ENCODE measurements around the gene EHBP1L1.
A peak's percentile ranks its signal among the peaks of the same experiment; 100 is the strongest.

The EHBP1L1 gene

DNA sequence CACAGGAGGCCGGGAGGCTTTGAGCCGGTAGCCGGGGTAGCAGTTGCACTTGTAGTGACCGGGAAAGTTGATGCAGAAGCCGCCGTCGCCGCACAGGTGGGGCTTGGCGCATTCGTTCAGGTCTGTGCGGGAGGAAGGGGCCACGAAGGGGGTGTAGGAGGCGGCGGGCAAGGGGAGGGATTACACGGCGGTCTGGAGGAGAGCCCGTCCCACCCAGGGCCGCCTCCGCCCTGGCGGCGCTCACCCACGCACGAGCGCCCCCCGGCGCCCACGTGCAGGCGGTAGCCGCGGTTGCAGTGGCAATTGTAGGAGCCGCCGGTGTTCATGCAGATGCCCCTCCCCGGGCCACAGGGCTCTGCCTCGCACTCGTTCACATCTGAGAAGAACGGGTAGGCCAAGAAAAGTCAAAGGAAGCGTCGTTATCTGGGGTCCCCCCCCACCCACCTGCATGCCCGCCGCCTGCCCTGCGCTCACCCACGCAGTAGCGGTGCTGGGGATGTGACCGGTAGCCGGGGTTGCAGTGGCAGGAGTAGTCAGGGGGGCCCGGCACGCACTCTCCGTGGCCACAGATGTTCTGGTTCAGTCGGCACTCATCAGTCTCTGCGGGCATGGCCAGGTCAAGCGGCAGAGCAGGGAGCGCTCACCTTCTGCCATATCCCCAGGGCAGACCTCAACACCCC lies 28.3 kb upstream of the EHBP1L1 start:
- DNase-seq = no peak

DNA sequence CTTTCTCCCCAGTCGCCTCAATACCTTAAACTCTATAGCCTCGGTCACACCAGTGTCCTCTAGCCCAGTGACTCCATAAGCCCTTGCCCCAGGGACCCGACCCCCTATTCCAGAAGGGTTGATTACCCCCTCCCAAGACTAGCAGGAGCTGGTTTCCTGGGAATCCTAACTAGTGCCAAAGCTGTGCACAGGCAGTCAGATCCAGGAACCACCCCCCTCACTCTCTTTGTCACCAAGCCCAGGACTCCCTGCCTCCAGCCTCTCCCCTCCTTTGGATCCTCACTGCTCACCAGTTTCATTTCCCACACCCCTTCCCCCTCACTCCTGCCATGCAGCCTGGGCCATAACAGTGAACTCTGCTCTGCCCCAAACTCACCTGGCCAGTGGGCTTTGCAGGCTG lies 27.5 kb upstream of the EHBP1L1 start:
- peak; percentile 20 for DNase-seq

DNA sequence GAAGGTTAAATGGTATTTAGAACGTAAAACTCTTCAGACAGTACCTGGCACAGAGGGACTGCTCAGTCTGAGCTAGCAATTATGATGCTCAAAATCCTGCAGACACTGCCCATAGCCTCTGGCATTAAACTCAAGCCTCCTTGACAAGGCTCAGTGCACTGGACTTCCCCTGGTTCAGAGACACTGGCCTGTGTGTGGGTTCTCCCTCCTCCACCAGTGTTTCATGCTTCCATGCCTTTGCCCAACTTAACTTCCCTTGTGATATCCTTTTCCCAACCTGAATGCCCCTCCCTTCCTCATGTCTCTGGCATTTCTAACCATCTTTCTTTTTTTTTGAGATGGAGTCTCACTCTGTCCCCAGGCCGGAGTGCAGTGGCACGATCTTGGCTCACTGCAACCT lies 26.8 kb upstream of the EHBP1L1 start:
- DNase-seq = peak; percentile 30

DNA sequence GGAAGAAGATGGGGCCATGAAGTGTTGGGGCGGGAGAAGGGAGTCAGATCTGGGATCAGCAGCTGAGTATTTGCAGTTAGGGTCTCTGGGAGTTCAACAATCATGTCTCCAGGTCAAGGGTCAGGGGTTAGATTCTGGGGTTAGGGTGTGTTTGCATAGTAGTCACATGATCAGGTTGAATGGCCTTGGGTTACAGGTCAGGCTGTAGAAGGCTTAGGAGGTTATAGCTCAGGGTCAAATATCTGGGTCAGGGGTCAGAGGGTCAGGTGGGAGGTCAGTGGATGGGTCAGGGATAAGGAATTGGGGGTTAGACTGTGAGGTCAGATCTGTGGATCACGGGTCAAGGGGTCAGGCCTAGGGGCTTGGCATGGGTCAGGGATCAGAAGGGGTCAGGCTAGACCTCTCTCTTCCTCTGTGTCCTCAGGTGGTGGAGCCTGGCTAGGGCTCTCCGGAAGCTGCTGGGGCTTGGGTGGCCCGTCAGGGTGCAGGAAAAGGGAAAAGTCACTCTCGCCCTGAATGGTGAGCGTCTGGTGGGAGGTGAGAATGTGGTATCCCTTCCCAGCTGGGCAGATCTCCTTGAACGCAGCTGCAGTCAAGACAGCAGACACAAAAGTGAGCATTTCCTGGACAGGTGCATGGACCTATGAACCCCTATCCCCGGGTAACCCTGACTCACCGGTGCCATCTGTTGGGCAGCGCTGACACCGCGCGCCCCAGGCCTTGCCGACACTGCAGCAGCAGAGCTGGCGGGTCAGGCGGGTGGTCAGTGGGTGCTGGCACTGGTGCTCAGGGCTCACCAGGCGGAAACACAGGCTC lies 24.1 kb upstream of the EHBP1L1 start:
- peak; percentile 40 for DNase-seq

DNA sequence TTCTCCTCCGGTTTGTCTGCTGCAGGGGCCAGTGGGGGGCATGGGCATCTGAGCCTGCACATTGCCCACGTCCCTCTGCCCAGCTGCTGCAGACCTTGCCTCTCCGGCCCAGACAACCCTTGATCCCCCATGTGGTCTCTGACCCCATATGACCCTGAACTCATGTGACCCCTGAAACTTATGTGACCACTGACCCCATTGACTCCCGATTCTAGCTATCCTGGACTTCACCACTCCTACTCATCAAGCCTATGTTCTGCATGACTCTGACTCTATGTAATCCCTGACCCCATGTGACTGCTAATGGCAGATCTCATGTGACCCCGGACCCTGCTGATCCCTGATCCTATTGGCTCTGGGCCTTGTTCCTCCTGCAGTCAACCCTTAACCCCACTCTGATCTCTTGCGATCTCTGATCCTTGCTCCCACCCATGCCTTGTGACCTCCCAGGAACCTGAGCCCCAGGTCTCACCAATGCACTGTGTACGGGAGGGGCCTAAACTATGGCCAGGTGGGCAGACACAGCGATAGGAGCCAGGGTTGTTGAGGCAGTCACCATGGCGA lies 23.4 kb upstream of the EHBP1L1 start:
- peak; percentile 84 for DNase-seq

DNA sequence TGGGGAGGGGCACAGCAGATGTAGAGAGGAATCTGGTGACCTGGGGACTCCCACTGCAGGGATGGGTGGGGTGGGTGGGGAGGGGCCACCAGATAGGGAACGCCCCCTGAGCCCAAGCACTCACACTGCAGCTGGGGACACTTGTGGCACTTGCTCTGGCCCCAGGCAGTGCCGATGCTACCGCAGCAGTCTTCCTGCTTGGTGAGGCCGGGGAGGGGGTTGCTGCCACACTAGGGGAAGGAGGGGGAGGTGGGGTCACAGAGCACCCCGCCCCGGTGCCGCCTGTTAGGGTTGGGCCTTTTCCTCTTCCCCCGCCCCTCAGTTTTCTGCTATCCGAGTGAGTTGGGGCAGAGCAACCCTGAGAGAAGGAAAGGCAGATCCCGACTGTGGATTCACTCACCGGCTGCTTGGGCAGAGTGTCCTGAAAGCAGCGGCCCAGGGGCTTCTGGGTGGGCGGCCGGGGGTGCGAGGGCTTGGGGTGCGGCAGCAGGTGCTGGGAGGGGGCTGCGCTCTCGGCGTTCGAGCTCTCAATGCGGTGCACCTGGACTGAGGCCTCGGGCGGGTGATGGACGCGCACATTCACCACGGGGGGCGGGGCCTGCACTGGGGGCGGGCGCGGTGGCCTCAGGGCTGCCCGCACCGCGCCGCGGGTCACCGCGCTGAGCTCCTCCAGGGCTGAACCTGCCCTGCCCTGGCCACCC lies 22.4 kb upstream of the EHBP1L1 start:
- peak; percentile 49 for DNase-seq

DNA sequence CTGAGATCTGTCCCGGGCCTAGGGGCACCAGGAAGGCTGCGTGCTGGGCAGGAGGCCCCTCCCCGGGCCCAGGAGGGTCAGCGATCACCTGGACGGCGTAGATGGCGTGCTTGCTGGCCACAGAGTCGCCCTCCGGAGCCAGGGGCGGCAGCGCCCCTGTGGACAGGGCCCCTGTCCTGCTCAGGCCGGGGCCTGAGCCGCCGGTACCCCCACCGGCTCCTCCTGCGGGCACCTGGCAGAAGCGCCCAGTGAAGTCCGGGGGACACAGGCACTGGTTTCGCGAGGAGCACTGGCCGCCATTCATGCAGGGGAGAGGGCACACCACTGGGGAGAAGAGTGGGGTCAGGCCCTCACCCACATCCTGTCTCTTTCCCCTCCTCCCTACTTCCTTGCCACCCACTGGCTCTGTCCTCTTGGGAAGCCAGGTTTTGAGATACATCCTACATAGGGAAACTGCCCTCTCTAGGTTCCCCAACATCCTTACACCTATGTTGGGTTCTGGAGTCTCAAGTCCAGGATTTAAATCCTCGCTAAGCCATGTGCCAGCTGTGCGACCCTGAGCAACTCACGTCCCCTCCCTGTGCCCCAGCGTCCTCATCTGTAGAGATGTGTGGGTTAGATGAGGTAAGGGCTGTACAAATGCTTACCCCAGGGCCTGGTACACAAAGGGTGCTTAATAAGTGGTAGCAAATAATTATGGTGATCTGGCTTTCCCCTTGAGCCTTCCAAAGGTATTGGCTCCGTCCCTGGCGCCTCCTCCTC lies 21.6 kb upstream of the EHBP1L1 start:
- no peak for DNase-seq

DNA sequence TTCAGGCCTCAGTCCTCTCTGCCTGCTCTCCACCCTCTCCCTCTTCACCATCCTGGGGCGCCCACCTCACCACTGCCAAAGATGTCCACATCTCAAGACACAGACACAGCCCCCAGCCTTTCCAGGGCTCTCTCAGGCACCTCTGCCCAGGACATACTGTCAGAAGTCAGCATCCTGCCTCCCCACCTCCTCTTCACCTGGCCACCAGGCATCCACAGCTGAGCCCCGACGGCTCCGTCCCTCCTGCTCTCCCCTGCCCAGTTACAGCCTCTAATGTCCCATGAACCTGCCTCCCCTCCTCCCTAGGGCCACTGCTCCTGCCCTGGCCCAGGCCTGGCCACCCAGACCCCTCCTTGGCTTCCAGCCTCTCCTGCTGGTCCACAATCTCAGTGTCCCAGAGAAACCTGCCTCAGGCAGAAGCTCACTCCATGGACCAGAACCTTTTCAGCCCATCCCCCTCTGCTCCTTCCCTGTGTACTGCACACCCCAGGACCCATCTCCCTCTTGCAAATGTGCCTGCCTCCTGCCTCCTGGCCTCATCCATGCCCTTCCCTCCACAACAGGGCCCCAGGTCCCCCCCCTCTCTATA lies 20.9 kb upstream of the EHBP1L1 start:
- no peak for DNase-seq

DNA sequence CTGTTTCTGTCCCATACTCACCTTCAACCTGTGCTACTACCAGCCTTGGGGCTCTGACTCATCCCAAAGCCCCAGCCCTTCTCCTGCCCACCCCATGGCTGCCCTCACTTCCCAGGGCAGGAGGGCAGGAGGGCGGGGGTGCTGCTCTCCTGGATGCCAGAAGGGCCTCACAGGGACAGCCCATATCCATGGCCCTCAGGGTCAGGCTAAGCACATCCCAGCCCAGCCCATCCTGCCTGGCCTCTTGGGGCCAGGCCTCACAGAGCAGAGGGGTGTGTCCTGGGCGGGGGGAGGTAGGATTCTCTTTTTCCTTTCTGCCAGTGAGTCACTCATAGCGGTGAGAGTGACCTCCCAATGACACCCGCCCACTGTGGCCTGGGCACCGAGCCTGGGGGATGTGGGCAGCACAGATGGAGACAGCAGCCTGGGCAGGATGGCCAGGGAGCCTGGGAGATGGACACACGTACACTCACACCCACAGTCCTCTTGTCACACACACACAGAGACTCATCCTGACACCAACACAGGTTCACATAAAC lies 20.1 kb upstream of the EHBP1L1 start:
- peak; percentile 58 for DNase-seq

DNA sequence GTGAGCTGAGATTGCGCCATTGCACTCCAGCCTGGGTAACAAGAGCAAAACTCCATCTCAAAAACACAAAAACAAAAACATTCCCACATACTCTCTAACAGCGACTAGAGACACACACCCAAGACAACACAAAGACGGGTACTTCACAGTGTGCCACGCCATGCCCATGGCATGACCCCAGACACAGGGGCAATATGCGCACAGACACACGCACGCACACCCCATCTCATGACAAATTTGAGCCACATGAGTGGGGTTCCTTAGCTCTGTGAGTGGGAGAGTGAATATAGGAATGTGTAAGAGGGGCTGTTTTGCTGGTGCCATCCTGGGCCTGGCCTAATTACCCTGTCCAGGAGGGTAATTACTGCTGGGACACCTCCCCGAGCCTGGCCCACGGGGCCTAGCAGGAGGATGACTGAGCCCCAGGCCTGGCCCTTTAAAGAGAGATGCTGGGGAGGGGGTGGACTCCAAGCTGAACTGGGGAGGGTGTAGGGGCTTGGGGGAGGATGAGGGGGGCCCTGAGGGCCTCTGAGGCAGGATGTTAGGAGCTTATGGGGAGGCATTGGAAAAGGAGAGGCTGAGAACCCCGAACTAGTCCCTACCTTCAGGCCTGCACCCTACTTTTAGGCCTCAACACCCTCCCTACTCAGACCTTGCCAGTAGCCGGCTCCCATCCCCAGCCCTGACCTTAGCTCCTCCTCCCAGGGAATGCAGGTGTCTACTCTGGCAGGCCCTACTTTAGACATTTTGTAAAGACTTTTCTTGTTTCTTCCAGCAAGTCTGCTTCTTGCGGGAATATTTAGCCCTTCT lies 19.2 kb upstream of the EHBP1L1 start:
- no peak for DNase-seq

DNA sequence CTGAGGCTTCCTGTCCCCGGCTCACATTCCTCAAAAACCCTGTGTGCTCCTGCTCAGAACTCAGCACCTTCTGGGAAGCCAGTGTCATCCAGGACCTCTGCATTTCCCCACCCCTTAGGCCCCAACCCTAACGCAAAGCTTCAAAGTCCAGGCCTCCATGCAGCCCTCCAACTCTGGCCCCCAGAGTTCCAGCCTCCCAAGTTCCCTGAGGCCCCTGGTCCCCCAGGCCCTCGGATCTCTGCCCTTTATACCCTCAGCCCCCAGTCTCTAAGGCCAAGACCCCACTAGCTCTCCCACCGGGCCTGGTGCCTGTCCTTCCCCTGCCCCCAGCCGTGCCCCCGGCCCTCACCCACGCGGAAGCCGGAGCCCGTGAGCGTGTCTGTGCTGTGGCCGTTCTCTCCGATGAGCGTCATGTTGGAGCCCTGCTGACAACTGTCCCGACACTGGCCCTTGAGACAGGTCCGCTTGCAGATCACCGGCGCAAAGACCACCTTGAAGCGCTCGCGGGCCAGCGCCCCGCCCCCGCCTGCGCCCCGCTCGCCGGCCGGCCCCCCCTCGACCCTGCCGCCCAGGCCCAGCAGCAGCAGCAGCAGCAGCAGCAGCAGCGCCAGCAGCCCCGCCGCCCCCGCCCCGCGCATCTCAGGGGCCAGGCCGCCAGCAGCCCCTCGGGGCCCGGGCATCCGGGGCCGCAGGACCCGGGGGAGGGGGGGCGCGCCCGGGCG lies 18.4 kb upstream of the EHBP1L1 start:
- DNase-seq = no peak

DNA sequence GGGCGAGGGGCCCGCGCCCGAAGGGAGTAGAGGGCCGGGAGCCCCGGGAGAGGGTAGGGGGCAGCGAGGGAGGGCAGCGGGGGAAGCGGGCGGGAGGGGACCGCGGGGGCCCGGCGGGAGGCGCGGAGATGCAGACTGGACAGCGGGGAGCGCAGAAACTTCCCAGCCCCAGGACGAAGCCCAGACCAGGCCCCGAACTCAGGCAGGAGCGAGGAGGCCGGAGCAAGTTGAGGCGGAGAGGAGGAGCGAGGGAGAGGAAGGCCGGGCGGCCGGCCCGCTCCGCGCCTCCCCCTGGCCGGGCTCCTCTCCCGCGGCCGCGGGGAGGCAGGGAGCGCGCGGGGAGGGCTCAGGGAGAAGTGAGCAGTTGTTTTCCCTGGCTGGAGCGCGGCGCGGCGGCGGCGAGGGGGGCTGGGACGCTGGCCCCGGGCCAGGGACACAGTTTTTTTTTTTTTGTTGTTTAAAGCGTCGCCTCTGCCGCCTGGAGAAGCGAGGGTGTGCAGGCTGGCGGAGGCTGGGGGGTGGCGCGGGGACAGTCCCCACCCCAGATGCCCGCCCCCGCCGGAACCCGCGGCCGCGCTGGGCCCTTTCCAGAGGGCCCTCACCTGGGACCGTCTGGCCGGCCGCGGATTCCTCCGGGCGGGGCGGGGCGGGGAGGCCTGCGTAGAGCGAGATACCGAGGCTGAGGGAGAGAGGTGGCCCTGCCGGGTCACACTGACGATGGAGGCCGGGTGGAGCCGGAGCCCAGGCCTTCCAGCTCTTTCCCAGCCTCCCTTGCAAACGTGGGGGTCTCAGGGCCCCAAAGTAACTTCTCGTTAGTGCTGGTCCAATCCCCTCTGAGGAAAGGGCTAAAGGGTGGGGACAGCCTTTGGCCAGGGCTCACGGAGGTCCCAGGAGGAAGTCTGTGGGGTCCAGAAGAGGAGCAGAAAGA lies 17.6 kb upstream of the EHBP1L1 start, which contains the start of gene LTBP3:
TSS of gene LTBP3 (minus strand) at position 358 of the 928 bp plus-strand sequence. CDS start 400 bp downstream, outside the sequence.
- DNase-seq = peak; percentile 50

DNA sequence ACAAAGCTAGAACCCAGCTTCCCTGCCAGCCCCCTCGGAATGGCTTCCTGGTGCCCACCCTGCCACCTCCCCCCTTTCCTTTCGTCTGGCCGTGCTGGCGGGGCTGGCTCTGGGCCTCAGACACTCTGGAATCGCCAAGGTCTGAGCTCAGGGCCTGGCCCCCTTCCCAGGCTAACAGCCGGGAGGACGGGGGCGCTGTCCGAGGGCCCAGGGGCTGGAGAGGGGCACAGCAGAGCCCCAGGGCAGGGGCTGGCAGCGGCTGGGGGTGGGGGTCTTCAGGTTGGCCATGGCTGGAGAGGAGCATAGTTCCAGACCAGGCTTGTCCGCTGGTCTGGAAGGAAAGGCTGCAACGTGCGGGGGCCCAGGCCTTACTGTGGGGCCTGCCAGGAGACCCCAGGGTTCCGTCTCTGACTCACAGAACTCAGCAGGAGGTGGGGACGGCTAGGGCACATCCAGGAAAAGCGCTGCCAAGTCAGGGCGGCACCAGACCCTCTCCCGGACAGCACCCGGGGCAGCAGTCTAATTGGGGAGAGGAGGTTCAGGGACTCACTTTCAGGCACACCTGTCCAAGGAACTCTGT lies 16.8 kb upstream of the EHBP1L1 start:
- no peak for DNase-seq

DNA sequence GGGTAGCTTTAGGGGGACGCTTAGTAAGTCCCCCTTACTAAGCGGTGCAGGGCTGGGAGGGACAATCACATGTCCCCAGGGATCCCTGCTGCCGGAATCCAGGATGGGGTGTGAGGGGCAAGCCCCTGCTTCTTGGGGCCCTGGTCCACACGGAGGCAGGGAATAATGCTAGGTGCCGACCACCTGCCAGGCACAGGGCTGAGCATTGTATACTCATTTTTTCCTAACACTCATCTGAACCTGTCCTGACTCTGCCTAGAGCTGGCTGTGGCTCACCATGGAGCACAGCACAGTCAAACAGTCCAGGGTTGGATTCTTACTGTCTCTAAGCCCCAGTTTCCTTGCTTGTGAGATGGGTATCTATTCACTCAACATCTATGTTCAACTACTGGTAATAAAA lies 16.3 kb upstream of the EHBP1L1 start:
- DNase-seq = no peak

DNA sequence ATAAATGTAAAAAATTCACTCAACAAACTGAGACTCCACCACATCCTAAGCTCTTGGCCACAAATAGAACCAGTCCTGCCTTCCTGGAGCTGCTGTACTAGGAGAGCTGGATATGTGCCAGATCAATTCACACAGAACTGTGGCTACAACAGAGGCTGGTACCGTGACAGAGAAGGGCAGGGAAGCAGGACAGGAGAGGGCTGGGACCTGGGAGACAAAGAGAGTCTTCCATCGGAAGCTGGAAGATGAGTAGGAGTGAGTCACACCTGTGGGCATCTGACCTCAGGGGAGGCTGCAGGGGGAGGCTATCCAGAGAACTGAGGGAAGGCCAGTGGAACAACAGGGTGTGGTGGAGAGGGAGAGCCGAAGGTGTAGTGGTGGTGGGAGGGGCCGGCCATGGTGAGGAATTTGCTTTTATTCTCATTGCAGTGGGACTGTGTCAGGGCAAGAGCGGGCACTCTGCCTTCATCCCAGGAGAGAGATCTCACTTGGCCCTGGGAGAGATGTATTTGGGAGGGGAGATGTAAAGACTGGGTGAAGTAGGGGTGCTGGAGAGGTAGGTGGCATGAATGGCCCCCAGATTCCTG lies 15.8 kb upstream of the EHBP1L1 start:
- DNase-seq = no peak

DNA sequence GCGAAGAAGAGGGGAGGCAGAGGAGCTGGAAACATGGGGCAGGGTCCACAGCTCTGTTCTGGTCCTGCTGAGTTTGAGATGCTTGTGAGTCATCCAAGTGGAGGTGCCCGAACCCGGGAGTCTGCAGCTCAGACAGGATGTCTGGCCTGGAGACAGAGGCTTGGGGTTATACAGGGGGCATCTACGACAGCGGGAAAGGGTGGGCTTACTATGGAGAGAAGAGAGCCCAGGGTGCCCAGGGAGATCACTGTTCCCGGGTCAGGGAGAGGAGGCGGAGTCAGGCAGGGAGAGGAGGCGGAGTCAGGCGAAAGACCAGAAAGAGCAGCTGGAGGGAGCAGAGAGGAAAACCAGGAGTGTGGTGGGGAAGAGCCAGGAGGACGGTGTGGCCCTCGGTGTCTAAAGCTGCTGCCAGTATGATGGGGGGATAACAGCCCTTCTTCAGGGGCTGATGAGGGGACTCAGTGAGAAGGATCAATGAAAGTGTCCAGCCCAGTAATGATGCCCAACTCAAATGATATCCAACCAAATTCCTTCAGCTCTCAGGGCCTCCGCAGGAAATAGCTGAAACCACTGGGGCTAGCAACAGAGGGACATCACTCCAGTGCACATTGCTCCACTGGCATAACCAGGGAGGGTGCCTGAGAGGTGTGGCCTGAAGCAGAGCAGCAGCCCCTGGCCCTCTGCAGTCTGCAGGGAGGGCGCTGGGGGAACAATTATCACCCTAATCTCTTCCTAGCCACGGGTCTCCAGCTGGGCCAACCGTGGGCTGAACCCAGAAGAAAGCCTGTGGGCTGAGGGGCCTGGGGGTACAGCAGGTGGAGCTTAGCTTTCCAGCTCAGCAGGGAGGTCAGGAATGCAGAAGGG lies 15.1 kb upstream of the EHBP1L1 start:
- no peak for DNase-seq

DNA sequence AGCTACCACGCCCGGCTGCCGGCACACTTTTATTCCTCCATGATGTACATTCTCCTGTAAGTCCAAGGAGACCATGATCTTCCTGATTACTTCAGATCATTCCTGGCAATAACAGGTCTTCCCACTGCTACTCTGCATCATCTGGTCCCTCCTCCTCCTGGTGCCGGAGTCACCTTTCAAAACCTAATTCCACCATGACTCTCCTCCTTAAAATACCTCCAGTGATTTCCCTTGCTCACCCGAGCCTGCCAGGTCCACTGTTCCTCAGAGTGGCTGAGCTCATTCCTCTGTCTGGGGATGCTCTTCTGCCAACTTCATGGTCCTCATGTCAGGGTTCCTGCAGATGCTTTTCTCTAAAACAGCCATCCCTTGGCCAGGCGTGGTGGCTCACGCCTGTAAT lies 13.8 kb upstream of the EHBP1L1 start:
- DNase-seq = no peak
